T-helper 2 cell treated with Interferon-gamma antibody and Interleukin-4, amounts not matched to agents 5 μg/mL and 100 μg/mL, for 36 hours (primary cell): ENCODE data around the gene TRMO.
"Not testable (repeated sequence)": the region's sequence is repeated elsewhere in the genome, so short reads cannot be mapped to it uniquely, and the experiment has no call there.

Experiments used
- DNase-seq: peaks from one replicate; pipeline ENCODE4 v3.0.0; 2021; ENCODE audit warnings: low spot score
- H3K27ac Mint-ChIP-seq: one replicate; pipeline ENCODE4 v1.8.0; 2021; ENCODE audit warnings: mild to moderate bottlenecking, mixed read lengths
- H3K27me3 Mint-ChIP-seq: one replicate; pipeline ENCODE4 v1.8.0; 2021; ENCODE audit warnings: low read depth, mixed read lengths
- H3K36me3 Mint-ChIP-seq: one replicate; pipeline ENCODE4 v1.8.0; 2021; ENCODE audit warnings: low read depth, mixed read lengths
- H3K4me1 Mint-ChIP-seq: one replicate; pipeline ENCODE4 v1.8.0; 2021; ENCODE audit warnings: low read depth, mixed read lengths
- H3K4me3 Mint-ChIP-seq: one replicate; pipeline ENCODE4 v1.8.0; 2022; ENCODE audit warnings: mild to moderate bottlenecking, moderate library complexity, mixed read lengths
- H3K9me3 Mint-ChIP-seq: one replicate; pipeline ENCODE4 v1.8.0; 2021; ENCODE audit warnings: mixed read lengths

Gene TRMO, protein sequence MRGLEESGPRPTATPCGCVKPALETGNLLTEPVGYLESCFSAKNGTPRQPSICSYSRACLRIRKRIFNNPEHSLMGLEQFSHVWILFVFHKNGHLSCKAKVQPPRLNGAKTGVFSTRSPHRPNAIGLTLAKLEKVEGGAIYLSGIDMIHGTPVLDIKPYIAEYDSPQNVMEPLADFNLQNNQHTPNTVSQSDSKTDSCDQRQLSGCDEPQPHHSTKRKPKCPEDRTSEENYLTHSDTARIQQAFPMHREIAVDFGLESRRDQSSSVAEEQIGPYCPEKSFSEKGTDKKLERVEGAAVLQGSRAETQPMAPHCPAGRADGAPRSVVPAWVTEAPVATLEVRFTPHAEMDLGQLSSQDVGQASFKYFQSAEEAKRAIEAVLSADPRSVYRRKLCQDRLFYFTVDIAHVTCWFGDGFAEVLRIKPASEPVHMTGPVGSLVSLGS

DNA sequence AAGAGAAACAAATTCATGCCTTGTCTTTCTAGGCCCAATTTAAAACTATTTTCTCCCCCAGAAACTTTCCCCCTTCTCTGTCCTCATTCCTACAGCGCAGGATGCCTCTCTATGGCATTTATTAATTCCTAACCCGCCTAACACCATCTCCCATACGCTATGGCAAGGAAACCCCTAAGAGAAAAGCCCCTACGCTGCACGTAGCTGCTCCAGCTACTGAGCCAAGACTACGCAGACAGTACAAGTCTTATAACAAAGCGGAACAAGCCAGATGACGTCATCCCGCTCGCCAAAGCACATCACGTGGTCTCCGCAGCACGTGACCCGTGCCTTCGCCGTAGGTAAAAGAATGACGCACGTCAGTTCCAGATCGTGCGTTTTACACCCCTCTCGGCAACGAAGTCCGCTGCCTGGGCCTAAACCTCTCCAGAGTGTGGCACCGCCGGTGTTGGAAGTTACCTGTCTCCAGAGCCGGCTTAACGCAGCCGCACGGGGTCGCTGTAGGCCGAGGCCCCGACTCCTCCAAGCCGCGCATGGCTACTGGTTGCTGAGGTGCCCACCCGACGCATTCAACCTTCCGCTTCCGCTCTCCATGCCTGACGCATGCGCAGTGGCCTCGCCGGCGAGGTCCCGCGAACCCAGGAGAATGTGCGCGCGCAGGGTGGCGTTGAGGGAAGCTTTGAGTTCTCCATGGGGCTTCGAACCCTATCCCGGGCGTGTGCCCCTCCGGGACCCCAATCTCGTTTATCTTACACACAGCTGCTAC, at the start of gene TRMO:
TSS of gene TRMO (minus strand) at position 542 of the 766 bp plus-strand sequence. CDS start at position 535, 7 bp downstream.
- peaks cover 7% of the 10 kb centered on the region for H3K27me3 Mint-ChIP-seq
- peak; percentile 96 for DNase-seq
- peaks cover 13% of the 10 kb centered on the region for H3K36me3 Mint-ChIP-seq
- H3K27ac Mint-ChIP-seq = peak within 1 kb of the TSS; percentile 100
- H3K4me3 Mint-ChIP-seq = peak within 1 kb of the TSS; percentile 96
- H3K9me3 Mint-ChIP-seq = no peaks in the 10 kb centered on the region
- H3K4me1 Mint-ChIP-seq = peaks cover 31% of the 10 kb centered on the region

- no peak overlapping the region for H3K27ac Mint-ChIP-seq
- DNase-seq = no peak
- no peak overlapping the region for H3K4me3 Mint-ChIP-seq
- peaks cover 1% of the 10 kb centered on the region for H3K9me3 Mint-ChIP-seq
- H3K27me3 Mint-ChIP-seq = peaks cover 17% of the 10 kb centered on the region
- H3K4me1 Mint-ChIP-seq = no peaks in the 10 kb centered on the region
- H3K36me3 Mint-ChIP-seq = peaks cover 1% of the 10 kb centered on the region
These were observed 47.9 kb upstream of the TRMO start for GRCh38 chr9:97970165-97970564.

DNA sequence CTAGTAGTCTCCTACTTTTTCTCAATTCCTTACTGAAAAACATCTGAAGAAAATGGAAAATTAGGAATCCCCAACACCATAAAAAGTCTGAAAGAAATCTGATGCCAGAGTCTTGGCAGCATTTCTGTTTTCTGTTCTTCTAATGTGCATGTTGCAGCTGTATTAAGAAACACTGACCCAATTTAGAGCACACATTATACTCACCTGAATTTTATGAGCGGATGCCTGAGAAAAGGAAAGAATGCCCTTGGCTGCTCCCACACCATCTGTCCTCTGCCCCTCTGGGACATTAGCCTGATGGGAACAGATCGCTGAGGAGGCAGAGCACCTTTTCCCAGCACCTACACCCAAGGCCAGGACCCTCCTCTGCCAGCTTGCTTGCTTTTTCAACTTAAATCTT, 46.7 kb upstream of the TRMO start:
- DNase-seq = no peak

DNA sequence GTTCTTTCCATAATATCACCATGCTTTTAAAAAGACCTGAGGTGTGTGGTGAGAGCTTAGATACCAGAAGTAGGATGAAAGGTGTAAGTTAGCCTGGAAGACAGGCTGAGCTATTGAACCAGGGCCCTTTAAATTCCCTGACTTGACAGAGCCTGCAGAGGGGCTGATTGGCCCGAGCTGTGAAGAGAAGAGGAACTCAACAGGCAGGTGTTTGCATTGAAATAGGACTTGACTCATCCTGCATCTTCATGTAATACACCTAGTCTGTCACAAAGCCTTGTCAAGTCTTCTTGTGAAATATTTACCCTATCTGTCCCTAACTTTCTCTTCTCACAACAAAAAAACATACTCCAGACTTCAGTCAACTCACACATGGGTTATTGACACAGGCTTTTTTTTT, 44.2 kb upstream of the TRMO start:
- DNase-seq = no peak
- H3K36me3 Mint-ChIP-seq = no peaks in the 10 kb centered on the region
- H3K4me1 Mint-ChIP-seq = peaks cover 7% of the 10 kb centered on the region
- peaks cover 4% of the 10 kb centered on the region for H3K27me3 Mint-ChIP-seq
- no peak overlapping the region for H3K4me3 Mint-ChIP-seq
- H3K27ac Mint-ChIP-seq = no peak overlapping the region
- no peaks in the 10 kb centered on the region for H3K9me3 Mint-ChIP-seq

More for the DNA sequence above, 46.7 kb upstream of the TRMO start:
- no peak overlapping the region for H3K4me3 Mint-ChIP-seq
- H3K27ac Mint-ChIP-seq = no peak overlapping the region
- no peaks in the 10 kb centered on the region for H3K4me1 Mint-ChIP-seq
- H3K9me3 Mint-ChIP-seq = no peaks in the 10 kb centered on the region
- peaks cover 1% of the 10 kb centered on the region for H3K36me3 Mint-ChIP-seq
- peaks cover 16% of the 10 kb centered on the region for H3K27me3 Mint-ChIP-seq

GRCh38 chr9:97964901-97965300, 42.6 kb upstream of the TRMO start:
- H3K27ac Mint-ChIP-seq = no peak overlapping the region

DNA sequence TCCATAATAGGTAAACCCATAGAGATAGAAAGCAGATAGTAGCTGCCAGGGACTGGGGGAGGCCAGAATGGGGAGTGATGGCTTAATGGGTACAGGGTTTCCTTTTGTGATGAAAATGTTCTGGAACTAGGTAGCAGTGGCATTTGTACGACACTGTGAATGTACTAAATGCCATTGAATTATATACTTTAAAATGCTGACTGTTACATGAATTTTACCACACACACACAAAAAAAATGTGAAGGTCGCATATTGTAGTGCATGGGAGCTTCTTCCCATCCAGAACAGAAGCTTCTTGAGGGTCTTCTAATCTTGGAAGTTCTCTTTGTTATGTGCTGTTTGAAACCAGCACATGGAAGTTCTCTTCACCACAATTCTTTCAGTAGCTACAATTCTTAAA, 40.9 kb upstream of the TRMO start:
- Mint-ChIP-seq H3K27ac (no peak overlapping the region), H3K27me3 (no peaks in the 10 kb centered on the region), H3K4me3 (no peak overlapping the region), H3K36me3 (no peaks in the 10 kb centered on the region), H3K9me3 (no peaks in the 10 kb centered on the region), H3K4me1 (peaks cover 7% of the 10 kb centered on the region)
- DNase-seq = no peak

More at GRCh38 chr9:97964901-97965300, 42.6 kb upstream of the TRMO start:
- Mint-ChIP-seq H3K36me3 (no peaks in the 10 kb centered on the region), H3K4me1 (peaks cover 7% of the 10 kb centered on the region), H3K27me3 (no peaks in the 10 kb centered on the region), H3K9me3 (no peaks in the 10 kb centered on the region), H3K4me3 (no peak overlapping the region)
- DNase-seq = no peak

- no peak overlapping the region for H3K27ac Mint-ChIP-seq
- H3K4me1 Mint-ChIP-seq = peaks cover 7% of the 10 kb centered on the region
- H3K27me3 Mint-ChIP-seq = no peaks in the 10 kb centered on the region
- DNase-seq = no peak
- H3K4me3 Mint-ChIP-seq = no peak overlapping the region
- H3K9me3 Mint-ChIP-seq = no peaks in the 10 kb centered on the region
- H3K36me3 Mint-ChIP-seq = no peaks in the 10 kb centered on the region
These were observed 40.3 kb upstream of the TRMO start for GRCh38 chr9:97962575-97962974.

GRCh38 chr9:97962136-97962535, 39.8 kb upstream of the TRMO start:
- Mint-ChIP-seq H3K36me3 (no peaks in the 10 kb centered on the region), H3K27me3 (no peaks in the 10 kb centered on the region), H3K4me3 (no peak overlapping the region), H3K9me3 (no peaks in the 10 kb centered on the region), H3K4me1 (peaks cover 7% of the 10 kb centered on the region), H3K27ac (no peak overlapping the region)
- DNase-seq = no peak

DNA sequence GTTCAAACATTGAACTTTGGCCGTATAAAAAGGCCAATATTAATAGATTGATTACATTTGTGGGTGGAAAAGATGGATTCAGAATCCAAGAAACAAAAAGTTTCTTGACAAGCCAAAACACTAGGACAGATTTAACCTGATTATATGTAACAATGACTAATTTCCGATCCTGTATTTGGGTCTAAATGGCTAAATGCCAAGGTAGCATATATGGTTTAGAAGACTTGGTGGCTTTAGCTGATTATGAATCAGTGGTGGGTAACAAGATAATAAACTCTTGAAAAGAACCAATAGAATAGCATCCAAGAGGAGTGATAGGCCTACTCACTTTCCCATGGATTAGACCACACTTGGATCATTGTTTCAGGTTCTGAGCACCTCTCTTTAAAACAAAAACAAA, 39.1 kb upstream of the TRMO start:
- DNase-seq = no peak
- H3K27ac Mint-ChIP-seq = no peak overlapping the region
- peaks cover 7% of the 10 kb centered on the region for H3K4me1 Mint-ChIP-seq
- no peak overlapping the region for H3K4me3 Mint-ChIP-seq
- H3K27me3 Mint-ChIP-seq = no peaks in the 10 kb centered on the region
- no peaks in the 10 kb centered on the region for H3K36me3 Mint-ChIP-seq
- no peaks in the 10 kb centered on the region for H3K9me3 Mint-ChIP-seq

- not testable (repeated sequence) for DNase-seq, H3K4me1 Mint-ChIP-seq, H3K27me3 Mint-ChIP-seq, H3K27ac Mint-ChIP-seq, H3K36me3 Mint-ChIP-seq, H3K9me3 Mint-ChIP-seq, H3K4me3 Mint-ChIP-seq
These were observed 38.5 kb upstream of the TRMO start for GRCh38 chr9:97960678-97961328.

DNA sequence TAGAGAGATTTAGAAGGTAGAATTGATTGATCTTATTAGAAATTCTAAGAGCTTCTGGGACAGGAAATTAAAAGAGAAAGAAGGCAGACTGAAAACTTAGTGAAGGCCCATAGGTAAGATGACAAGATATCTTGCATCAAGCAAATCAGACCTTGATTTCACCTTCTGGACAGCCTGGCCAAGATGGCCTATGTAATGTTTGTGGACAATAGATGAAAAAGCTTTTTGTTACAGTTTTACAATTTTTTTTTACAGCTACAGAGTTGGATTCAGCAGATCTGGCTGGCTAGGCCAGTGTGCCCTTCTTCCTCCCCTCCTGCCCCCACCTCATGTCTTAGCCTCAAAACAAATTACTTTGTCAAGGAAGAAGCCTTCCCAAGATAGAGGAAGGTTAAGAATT, 37.3 kb upstream of the TRMO start:
- Mint-ChIP-seq H3K9me3 (no peaks in the 10 kb centered on the region), H3K27ac (no peak overlapping the region), H3K27me3 (no peaks in the 10 kb centered on the region), H3K4me3 (no peak overlapping the region), H3K4me1 (peaks cover 7% of the 10 kb centered on the region), H3K36me3 (no peaks in the 10 kb centered on the region)
- no peak for DNase-seq

DNA sequence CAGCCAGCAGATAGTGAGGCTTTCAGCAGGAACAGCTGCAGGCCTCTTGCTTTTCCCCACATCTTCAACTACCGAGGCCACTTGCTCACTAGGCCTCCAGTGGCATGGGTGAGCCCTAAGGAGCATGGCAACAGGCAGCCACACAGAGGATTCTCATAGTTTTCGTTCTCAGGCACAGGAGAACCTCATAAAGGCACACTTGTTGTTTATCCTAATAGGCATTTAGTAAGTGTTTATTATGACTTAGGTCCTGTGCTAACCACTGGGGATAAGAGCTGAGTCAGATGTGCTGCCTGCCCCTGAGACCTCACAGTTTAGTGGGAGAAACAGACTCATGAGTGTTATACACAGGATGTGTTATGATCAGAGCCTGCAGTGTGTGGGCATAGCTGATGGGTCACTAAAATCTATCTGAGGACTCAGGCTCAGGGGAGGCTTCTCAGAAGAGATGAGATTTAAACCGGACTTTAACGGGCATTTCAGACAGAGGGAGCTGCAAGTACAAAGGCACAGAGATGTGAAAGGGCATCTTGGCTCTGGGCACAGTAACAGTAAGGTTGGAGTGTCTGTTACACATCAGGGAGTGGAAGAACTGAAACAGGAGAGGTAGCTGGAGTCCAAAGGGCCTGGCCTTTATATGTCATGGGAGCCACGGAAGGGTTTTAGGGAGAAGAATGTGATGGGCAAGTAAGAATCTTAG, 36.7 kb upstream of the TRMO start:
- no peak overlapping the region for H3K4me3 Mint-ChIP-seq
- DNase-seq = no peak
- H3K9me3 Mint-ChIP-seq = no peaks in the 10 kb centered on the region
- peaks cover 7% of the 10 kb centered on the region for H3K4me1 Mint-ChIP-seq
- H3K27ac Mint-ChIP-seq = no peak overlapping the region
- no peaks in the 10 kb centered on the region for H3K27me3 Mint-ChIP-seq
- H3K36me3 Mint-ChIP-seq = no peaks in the 10 kb centered on the region

- Mint-ChIP-seq H3K27ac (no peak overlapping the region), H3K4me3 (no peak overlapping the region), H3K9me3 (no peaks in the 10 kb centered on the region), H3K36me3 (no peaks in the 10 kb centered on the region), H3K4me1 (no peaks in the 10 kb centered on the region), H3K27me3 (no peaks in the 10 kb centered on the region)
- DNase-seq = no peak
These were observed 34.0 kb upstream of the TRMO start for GRCh38 chr9:97956331-97956730.
